ENCODE results near the gene HELB. TPM values are rescaled to one million over a fixed set of nuclear protein-coding genes. Genes with fewer than 3 reads are reported as not detected.
A peak's percentile ranks its signal among the peaks of the same experiment; 100 is the strongest.

The HELB gene
- polyA plus RNA-seq, 1 experiment = 0.61 TPM

- no peak for DNase-seq (ENCODE audit: low read depth)
- Histone ChIP-seq H3K27me3 (ENCODE audit: control insufficient read depth, insufficient read depth, low read length) (no peaks in the 10 kb centered on the region), H3K4me3 (ENCODE audit: low read depth, low read length) (no peak overlapping the region), H3K36me3 (ENCODE audit: control insufficient read depth, insufficient read depth, low read length) (no peaks in the 10 kb centered on the region)
- CTCF ChIA-PET = interaction anchor here (0.6 to 2.2 kb wide), 5 partner anchors 8 to 343 kb away, joined by 3 to 12 read pairs (median 5); no protein-coding TSS in a partner anchor
- POLR2A ChIA-PET = no interaction called here
- TF ChIP-seq CTCF (IDR thresholded peaks at IDR 0.05; ENCODE audit: insufficient read depth, low read depth, low read length) = no peak
Measured at GRCh38 chr12:66351301-66351700, 49.0 kb downstream of the HELB start.

GRCh38 chr12:66352197-66352596 lies 49.9 kb downstream of the HELB start:
- Histone ChIP-seq H3K4me3 (ENCODE audit: low read depth, low read length) (no peak overlapping the region), H3K36me3 (ENCODE audit: control insufficient read depth, insufficient read depth, low read length) (no peaks in the 10 kb centered on the region), H3K27me3 (ENCODE audit: control insufficient read depth, insufficient read depth, low read length) (no peaks in the 10 kb centered on the region; the same call in 1 of the 2 replicates)
- no peak for DNase-seq (ENCODE audit: low read depth)
- ChIA-PET CTCF (interaction anchor here (1.0 to 2.2 kb wide), 3 partner anchors 16 to 342 kb away, joined by 3 to 12 read pairs (median 5); no protein-coding TSS in a partner anchor), POLR2A (no interaction called here)
- peak; percentile 37; the same call in 1 of the 2 replicates for TF ChIP-seq CTCF (IDR thresholded peaks at IDR 0.05; ENCODE audit: insufficient read depth, low read depth, low read length)

- Histone ChIP-seq H3K4me3 (ENCODE audit: low read depth, low read length) (no peak overlapping the region), H3K27me3 (ENCODE audit: control insufficient read depth, insufficient read depth, low read length) (no peaks in the 10 kb centered on the region; the same call in 1 of the 2 replicates), H3K36me3 (ENCODE audit: control insufficient read depth, insufficient read depth, low read length) (no peaks in the 10 kb centered on the region)
- POLR2A ChIA-PET = no interaction called here
- DNase-seq (ENCODE audit: low read depth) = no peak
- no peak for TF ChIP-seq CTCF (IDR thresholded peaks at IDR 0.05; ENCODE audit: insufficient read depth, low read depth, low read length)
- CTCF ChIA-PET = interaction anchor here (0.6 to 1.7 kb wide), 3 partner anchors 15 to 341 kb away, joined by 3 to 5 read pairs (median 3); no protein-coding TSS in a partner anchor
Measured at GRCh38 chr12:66352899-66353298, 50.6 kb downstream of the HELB start.

- DNase-seq (ENCODE audit: low read depth) = no peak
- CTCF ChIA-PET = interaction anchor here (1.0 kb wide), 1 partner anchor 341 kb away, joined by 4 read pairs; no protein-coding TSS in a partner anchor
- Histone ChIP-seq H3K4me3 (ENCODE audit: low read depth, low read length) (no peak overlapping the region), H3K36me3 (ENCODE audit: control insufficient read depth, insufficient read depth, low read length) (no peaks in the 10 kb centered on the region), H3K27me3 (ENCODE audit: control insufficient read depth, insufficient read depth, low read length) (no peaks in the 10 kb centered on the region; the same call in 1 of the 2 replicates)
- POLR2A ChIA-PET = no interaction called here
- TF ChIP-seq CTCF (IDR thresholded peaks at IDR 0.05; ENCODE audit: insufficient read depth, low read depth, low read length) = no peak
Measured at GRCh38 chr12:66354291-66354690, 52.0 kb downstream of the HELB start.

- DNase-seq (ENCODE audit: low read depth) = no peak
- no peaks in the 10 kb centered on the region; the same call in 1 of the 2 replicates for H3K27me3 ChIP-seq (ENCODE audit: control insufficient read depth, insufficient read depth, low read length)
- CTCF ChIA-PET = no interaction called here
- no peak overlapping the region for H3K4me3 ChIP-seq (ENCODE audit: low read depth, low read length)
- H3K36me3 ChIP-seq (ENCODE audit: control insufficient read depth, insufficient read depth, low read length) = no peaks in the 10 kb centered on the region
- TF ChIP-seq CTCF (IDR thresholded peaks at IDR 0.05; ENCODE audit: insufficient read depth, low read depth, low read length) = no peak
- POLR2A ChIA-PET = no interaction called here
Measured at GRCh38 chr12:66359300-66359699, 57.0 kb downstream of the HELB start.

Measured in BJ (cell line).